HEK293T (cell line): ENCODE results near the gene KLK10.

Source experiments
- CTCF ChIA-PET: fragments of 350-600 bp; formaldehyde crosslinking; extraction: SDS; loops from one replicate; lab custom pipeline; 2021; ENCODE audit warnings: antibody characterized with exemption, inconsistent platforms; lab: Yijun Ruan, JAX
- POLR2A ChIA-PET: fragments of 350-600 bp; formaldehyde crosslinking; extraction: SDS; loops from one replicate; lab custom pipeline; 2020; ENCODE audit warnings: antibody characterized with exemption, inconsistent platforms; lab: Yijun Ruan, JAX
- DNase-seq: peaks from one replicate; pipeline ENCODE4 v3.0.0; 2012; ENCODE audit warnings: mixed read lengths; ENCODE audit errors: extremely low spot score
- ARNT ChIP-seq: fragments of 450-650 bp; IDR thresholded peaks from 2 replicates; pipeline ENCODE4 v1.6.1; 2017; ENCODE audit warnings: mild to moderate bottlenecking
- BHLHE40 ChIP-seq: fragments of 450-650 bp; IDR thresholded peaks from 2 replicates; pipeline ENCODE4 v1.6.1; 2016; ENCODE audit warnings: mild to moderate bottlenecking, moderate library complexity, borderline replicate concordance
- CTBP1 ChIP-seq: fragments of 450-650 bp; IDR thresholded peaks from 2 replicates; pipeline ENCODE4 v1.6.1; 2016; ENCODE audit warnings: borderline replicate concordance
- ELF4 ChIP-seq: fragments of 450-650 bp; IDR thresholded peaks from 2 replicates; pipeline ENCODE4 v1.6.1; 2017; ENCODE audit warnings: antibody characterized with exemption
- FOXA1 ChIP-seq: fragments of 450-650 bp; IDR thresholded peaks from 2 replicates; pipeline ENCODE4 v1.6.1; 2016; ENCODE audit warnings: mild to moderate bottlenecking
- FOXK2 ChIP-seq: fragments of 450-650 bp; IDR thresholded peaks from 2 replicates; pipeline ENCODE4 v1.6.1; 2016; ENCODE audit warnings: mild to moderate bottlenecking
- FOXM1 ChIP-seq: fragments of 450-650 bp; IDR thresholded peaks from 2 replicates; pipeline ENCODE4 v1.6.1; 2017; ENCODE audit warnings: mild to moderate bottlenecking, borderline replicate concordance
- HDGF ChIP-seq: fragments of 450-650 bp; IDR thresholded peaks from 2 replicates; pipeline ENCODE4 v1.6.1; 2017; ENCODE audit warnings: antibody characterized with exemption, borderline replicate concordance
- L3MBTL2 ChIP-seq: fragments of 450-650 bp; conservative IDR thresholded peaks from 2 replicates; pipeline ENCODE4 v1.6.1; 2016; ENCODE audit warnings: mild to moderate bottlenecking
- LEF1 ChIP-seq: fragments of 450-650 bp; IDR thresholded peaks from 2 replicates; pipeline ENCODE4 v1.6.1; 2017; ENCODE audit warnings: mild to moderate bottlenecking, borderline replicate concordance
- NFRKB ChIP-seq: fragments of 450-650 bp; IDR thresholded peaks from 2 replicates; pipeline ENCODE4 v1.6.1; 2016; ENCODE audit warnings: mild to moderate bottlenecking, moderate library complexity
- PKNOX1 ChIP-seq: fragments of 450-650 bp; IDR thresholded peaks from 2 replicates; pipeline ENCODE4 v1.6.1; 2016
- SP1 ChIP-seq: fragments of 450-650 bp; IDR thresholded peaks from 2 replicates; pipeline ENCODE4 v1.6.1; 2017
- SUZ12 ChIP-seq: fragments of 450-650 bp; IDR thresholded peaks from 2 replicates; pipeline ENCODE4 v1.6.1; 2016; ENCODE audit warnings: mild to moderate bottlenecking
- TARDBP ChIP-seq: fragments of 450-650 bp; IDR thresholded peaks from 2 replicates; pipeline ENCODE4 v1.6.1; 2016
- ZNF384 ChIP-seq: fragments of 450-650 bp; IDR thresholded peaks from 2 replicates; pipeline ENCODE4 v1.6.1; 2016

KLK10 gene

GRCh38 chr19:50981587-50982146, 37.8 kb downstream of the KLK10 start:
- POLR2A ChIA-PET = no interaction called here
- no peak for DNase-seq
- TF ChIP-seq BHLHE40 = no peak
- TF ChIP-seq CTBP1 = no peak
- no peak for TF ChIP-seq HDGF
- TF ChIP-seq TARDBP = no peak
- no peak for TF ChIP-seq LEF1
- TF ChIP-seq NFRKB = no peak
- TF ChIP-seq FOXM1 = no peak
- no peak for TF ChIP-seq ELF4
- no peak for TF ChIP-seq PKNOX1
- no peak for TF ChIP-seq ZNF384
- no peak for TF ChIP-seq FOXK2
- CTCF ChIA-PET = interaction anchor here (1.5 kb wide), 1 partner anchor 39 kb away, joined by 3 read pairs; no protein-coding TSS in a partner anchor

- DNase-seq = no peak
- TF ChIP-seq BHLHE40 (no peak), FOXK2 (no peak), PKNOX1 (no peak), HDGF (no peak), SP1 (no peak), LEF1 (no peak), NFRKB (no peak), ELF4 (no peak), ARNT (no peak), TARDBP (no peak), ZNF384 (no peak), FOXM1 (no peak), SUZ12 (no peak), L3MBTL2 (no peak), FOXA1 (no peak), CTBP1 (no peak)
- ChIA-PET POLR2A (no interaction called here), CTCF (no interaction called here)
These were observed 39.3 kb downstream of the KLK10 start for GRCh38 chr19:50980208-50980607.

GRCh38 chr19:50979758-50980157, 39.8 kb downstream of the KLK10 start:
- no peak for TF ChIP-seq ELF4
- no peak for TF ChIP-seq L3MBTL2
- no peak for TF ChIP-seq SP1
- no peak for TF ChIP-seq LEF1
- no peak for TF ChIP-seq SUZ12
- TF ChIP-seq BHLHE40 = no peak
- no peak for TF ChIP-seq FOXA1
- TF ChIP-seq ZNF384 = no peak
- TF ChIP-seq CTBP1 = no peak
- no peak for TF ChIP-seq PKNOX1
- no peak for TF ChIP-seq FOXM1
- no peak for TF ChIP-seq TARDBP
- no peak for TF ChIP-seq FOXK2
- TF ChIP-seq ARNT = no peak
- no peak for TF ChIP-seq HDGF
- no peak for TF ChIP-seq NFRKB
- CTCF ChIA-PET = no interaction called here
- DNase-seq = no peak
- POLR2A ChIA-PET = no interaction called here

GRCh38 chr19:50978772-50979390, 40.6 kb downstream of the KLK10 start:
- TF ChIP-seq SP1 = no peak
- TF ChIP-seq ARNT = no peak
- no peak for TF ChIP-seq BHLHE40
- no peak for TF ChIP-seq TARDBP
- no peak for TF ChIP-seq SUZ12
- TF ChIP-seq PKNOX1 = no peak
- TF ChIP-seq HDGF = no peak
- no peak for TF ChIP-seq NFRKB
- TF ChIP-seq FOXK2 = no peak
- TF ChIP-seq ZNF384 = no peak
- no peak for TF ChIP-seq LEF1
- TF ChIP-seq ELF4 = no peak
- no peak for TF ChIP-seq FOXA1
- TF ChIP-seq CTBP1 = no peak
- no peak for TF ChIP-seq FOXM1
- no peak for TF ChIP-seq L3MBTL2
- ChIA-PET CTCF (no interaction called here), POLR2A (no interaction called here)
- DNase-seq = no peak

- CTCF ChIA-PET = no interaction called here
- no peak for TF ChIP-seq FOXA1
- no peak for TF ChIP-seq FOXM1
- TF ChIP-seq HDGF = no peak
- no peak for TF ChIP-seq NFRKB
- no peak for TF ChIP-seq ELF4
- no peak for TF ChIP-seq LEF1
- TF ChIP-seq L3MBTL2 = no peak
- no peak for TF ChIP-seq SP1
- TF ChIP-seq CTBP1 = no peak
- TF ChIP-seq BHLHE40 = no peak
- no peak for TF ChIP-seq FOXK2
- TF ChIP-seq ARNT = no peak
- no peak for TF ChIP-seq TARDBP
- TF ChIP-seq ZNF384 = no peak
- no peak for TF ChIP-seq SUZ12
- TF ChIP-seq PKNOX1 = no peak
- DNase-seq = no peak
- POLR2A ChIA-PET = no interaction called here
These were observed 41.9 kb downstream of the KLK10 start for GRCh38 chr19:50977626-50978025.
